Measurements from ENCODE around the gene FAM117A.
"Not testable (repeated sequence)": the region's sequence is repeated elsewhere in the genome, so short reads cannot be mapped to it uniquely, and the experiment has no call there.

Gene FAM117A

GRCh38 chr17:49673679-49674078 is 90.3 kb downstream of the FAM117A start:
- WGBS, 2 experiments (ENCODE audit: insufficient coverage in 2 of 2): 92 to 93% methylated on average over 5 to 6 of the region's 6 CpGs
- peaks cover 19% of the 10 kb centered on the region for H3K36me3 ChIP-seq (ENCODE audit: control insufficient read depth, insufficient read depth, low read length)
- H3K4me3 ChIP-seq (ENCODE audit: extremely low read depth, insufficient read depth, low read length, poor library complexity, severe bottlenecking); H3K4me1 ChIP-seq (ENCODE audit: control insufficient read depth, insufficient read depth, low read length, poor library complexity, severe bottlenecking); H3K27ac ChIP-seq (ENCODE audit: low read depth, low read length, severe bottlenecking); H3K9me3 ChIP-seq (ENCODE audit: control insufficient read depth, low read length): not testable (repeated sequence)

DNA sequence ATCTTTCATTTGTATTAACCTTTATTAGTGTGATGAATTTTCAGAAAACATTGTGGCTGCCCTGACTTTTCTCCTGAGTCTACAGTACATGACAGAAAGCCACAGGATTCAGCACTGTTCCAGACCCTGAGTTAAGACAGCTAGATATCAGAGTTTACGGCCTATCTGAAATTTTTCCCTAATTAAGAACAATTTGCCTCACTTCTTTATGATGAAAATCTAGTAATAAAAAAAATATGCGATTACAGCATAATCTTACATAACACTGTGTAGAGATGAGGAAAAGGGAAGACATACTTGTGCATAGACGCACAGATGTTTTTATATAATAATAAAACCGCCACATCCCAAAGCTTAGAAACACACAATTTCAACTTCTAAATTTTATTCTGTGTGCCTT is 93.3 kb downstream of the FAM117A start:
- H3K4me3 ChIP-seq (ENCODE audit: extremely low read depth, insufficient read depth, low read length, poor library complexity, severe bottlenecking): no peak overlapping the region
- peaks cover 28% of the 10 kb centered on the region for H3K36me3 ChIP-seq (ENCODE audit: control insufficient read depth, insufficient read depth, low read length)
- no peaks in the 10 kb centered on the region for H3K9me3 ChIP-seq (ENCODE audit: control insufficient read depth, low read length)
- no CpG with 5 or more reads among the region's 4 CpGs for WGBS, 2 experiments (ENCODE audit: insufficient coverage in 2 of 2)
- no peaks in the 10 kb centered on the region for H3K4me1 ChIP-seq (ENCODE audit: control insufficient read depth, insufficient read depth, low read length, poor library complexity, severe bottlenecking)
- H3K27ac ChIP-seq (ENCODE audit: low read depth, low read length, severe bottlenecking): no peak overlapping the region

- Histone ChIP-seq H3K4me3 (ENCODE audit: extremely low read depth, insufficient read depth, low read length, poor library complexity, severe bottlenecking) (no peak overlapping the region), H3K27ac (ENCODE audit: low read depth, low read length, severe bottlenecking) (no peak overlapping the region), H3K36me3 (ENCODE audit: control insufficient read depth, insufficient read depth, low read length) (peaks cover 28% of the 10 kb centered on the region), H3K4me1 (ENCODE audit: control insufficient read depth, insufficient read depth, low read length, poor library complexity, severe bottlenecking) (no peaks in the 10 kb centered on the region), H3K9me3 (ENCODE audit: control insufficient read depth, low read length) (no peaks in the 10 kb centered on the region)
- 100% methylated on average over 1 of the region's 1 CpG; no CpG with 5 or more reads in 1 of the 2 experiments for WGBS, 2 experiments (ENCODE audit: insufficient coverage in 2 of 2)
Measured at GRCh38 chr17:49670002-49670401, 93.9 kb downstream of the FAM117A start.

DNA sequence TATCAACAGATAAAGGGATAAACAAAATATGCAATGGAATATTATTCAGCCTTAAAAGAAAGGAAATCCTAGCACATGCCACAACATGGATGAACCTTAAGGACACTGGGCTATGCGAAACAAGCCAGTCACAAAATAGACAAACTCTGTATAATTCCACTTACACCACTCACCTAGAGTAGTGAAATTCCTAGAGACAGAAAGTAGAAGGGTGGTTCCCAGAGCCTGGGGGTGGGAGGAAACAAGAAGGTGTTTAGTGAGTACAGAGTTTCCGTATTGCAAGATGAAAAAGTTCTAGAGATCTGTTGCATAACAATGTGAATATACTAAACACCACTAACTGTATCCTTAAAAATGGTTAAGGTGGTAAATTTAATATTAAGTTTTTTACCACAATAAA is 96.1 kb downstream of the FAM117A start:
- Histone ChIP-seq H3K9me3 (ENCODE audit: control insufficient read depth, low read length) (no peaks in the 10 kb centered on the region), H3K27ac (ENCODE audit: low read depth, low read length, severe bottlenecking) (no peak overlapping the region), H3K36me3 (ENCODE audit: control insufficient read depth, insufficient read depth, low read length) (peaks cover 27% of the 10 kb centered on the region), H3K4me1 (ENCODE audit: control insufficient read depth, insufficient read depth, low read length, poor library complexity, severe bottlenecking) (no peaks in the 10 kb centered on the region), H3K4me3 (ENCODE audit: extremely low read depth, insufficient read depth, low read length, poor library complexity, severe bottlenecking) (no peak overlapping the region)
- WGBS, 2 experiments (ENCODE audit: insufficient coverage in 2 of 2): no CpG with 5 or more reads among the region's 2 CpGs

DNA sequence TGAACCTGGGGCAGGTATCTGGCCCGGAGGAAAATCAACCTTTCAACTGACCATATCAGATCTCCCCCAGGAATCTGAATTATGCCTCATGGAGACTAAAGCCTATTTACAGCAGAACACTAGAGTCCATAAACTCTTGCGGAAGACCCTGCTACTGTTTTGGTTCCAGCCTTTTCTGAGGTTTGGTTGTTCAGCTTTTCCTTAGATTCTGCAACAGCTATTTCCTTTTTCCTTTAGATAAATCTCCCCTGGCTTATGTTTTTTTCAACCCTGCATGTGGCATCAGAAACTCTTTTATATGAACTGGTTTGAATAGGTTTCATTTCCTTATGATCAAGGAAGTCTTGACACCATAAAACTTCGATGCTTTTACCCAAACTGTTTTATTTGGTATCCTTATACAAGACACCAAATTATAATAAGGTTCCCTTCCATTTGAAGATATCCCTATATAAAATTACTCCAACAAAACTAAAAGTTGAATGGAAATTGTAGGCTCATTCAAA is 99.2 kb downstream of the FAM117A start:
- Histone ChIP-seq H3K36me3 (ENCODE audit: control insufficient read depth, insufficient read depth, low read length) (peaks cover 38% of the 10 kb centered on the region), H3K9me3 (ENCODE audit: control insufficient read depth, low read length) (no peaks in the 10 kb centered on the region), H3K27ac (ENCODE audit: low read depth, low read length, severe bottlenecking) (no peak overlapping the region), H3K4me1 (ENCODE audit: control insufficient read depth, insufficient read depth, low read length, poor library complexity, severe bottlenecking) (no peaks in the 10 kb centered on the region), H3K4me3 (ENCODE audit: extremely low read depth, insufficient read depth, low read length, poor library complexity, severe bottlenecking) (no peak overlapping the region)
- 95 to 96% methylated on average over 2 to 3 of the region's 3 CpGs for WGBS, 2 experiments (ENCODE audit: insufficient coverage in 2 of 2)

All from mesodermal cell (in vitro differentiated cells).